Activated T-helper 17 cell treated with anti-CD3 and anti-CD28 coated beads, Interleukin-2, amount 50 U/mL, for 72 hours (primary cell): Measurements from ENCODE around the gene SH3PXD2B. TPM values are rescaled to one million over a fixed set of nuclear protein-coding genes. Genes with fewer than 3 reads are reported as not detected.

ENCODE experiments used
- total RNA-seq, 2 donors: library from RNA; stranded (reverse); gene quantifications; one replicate each; pipeline ENCODE4 v1.2.3, GENCODE V29; 2022

SH3PXD2B gene
- total RNA-seq, 2 donors from 2014 or later = 0.08 to 0.09 TPM

Other genes with a start within 250 kb of the SH3PXD2B start
- gene UBTD2, start 170.8 kb downstream of the SH3PXD2B start, total RNA-seq = 1 to 10 TPM; 7.7 to 8.3 TPM
- gene NEURL1B, start 186.7 kb upstream of the SH3PXD2B start, total RNA-seq = 1 to 10 TPM in 1 of 2 donors, under 1 TPM in 1; 0.52 to 1.2 TPM